ENCODE measurements around the gene CD9.
A peak's percentile ranks its signal among the peaks of the same experiment; 100 is the strongest.
"Not testable (repeated sequence)": the region's sequence is repeated elsewhere in the genome, so short reads cannot be mapped to it uniquely, and the experiment has no call there.

CD9 gene

GRCh38 chr12:6200256-6201212 is at the start of gene CD9:
Gene CD9, plus strand, starts transcription at chr12:6200400. Its CDS starts 100 bp downstream, at chr12:6200500.
- peak in 1 of 2 donors; percentile 31 for DNase-seq (ENCODE audit: low read depth in 2 of 2)

- DNase-seq (ENCODE audit: low read depth in 2 of 2) = no peak
These were observed 45.3 kb upstream of the CD9 start for GRCh38 chr12:6154730-6155459.

- DNase-seq (ENCODE audit: low read depth in 2 of 2) = no peak
These were observed 42.7 kb upstream of the CD9 start for GRCh38 chr12:6157482-6157881.

GRCh38 chr12:6158255-6158654 is 41.9 kb upstream of the CD9 start:
- DNase-seq (ENCODE audit: low read depth in 2 of 2) = no peak

- DNase-seq (ENCODE audit: low read depth in 2 of 2) = no peak
These were observed 41.5 kb upstream of the CD9 start for GRCh38 chr12:6158749-6159148.

GRCh38 chr12:6159166-6160011 is 40.8 kb upstream of the CD9 start:
- not testable (repeated sequence) for DNase-seq (ENCODE audit: low read depth in 2 of 2)

GRCh38 chr12:6160049-6160649 is 40.1 kb upstream of the CD9 start:
- DNase-seq (ENCODE audit: low read depth in 2 of 2) = not testable (repeated sequence)

- DNase-seq (ENCODE audit: low read depth in 2 of 2) = no peak
These were observed 38.9 kb upstream of the CD9 start for GRCh38 chr12:6161124-6161882.

GRCh38 chr12:6163416-6164060 is 36.7 kb upstream of the CD9 start:
- no peak for DNase-seq (ENCODE audit: low read depth in 2 of 2)

- DNase-seq (ENCODE audit: low read depth in 2 of 2) = no peak
These were observed 34.8 kb upstream of the CD9 start for GRCh38 chr12:6165395-6165794.

GRCh38 chr12:6166808-6167207 is 33.4 kb upstream of the CD9 start:
- no peak for DNase-seq (ENCODE audit: low read depth in 2 of 2)

GRCh38 chr12:6167327-6168280 is 32.6 kb upstream of the CD9 start:
- peak; percentile 36 to 52 for DNase-seq (ENCODE audit: low read depth in 2 of 2)

- no peak for DNase-seq (ENCODE audit: low read depth in 2 of 2)
These were observed 28.7 kb upstream of the CD9 start for GRCh38 chr12:6171409-6172015.

- no peak for DNase-seq (ENCODE audit: low read depth in 2 of 2)
These were observed 28.1 kb upstream of the CD9 start for GRCh38 chr12:6172086-6172485.

- DNase-seq (ENCODE audit: low read depth in 2 of 2) = no peak
These were observed 27.3 kb upstream of the CD9 start for GRCh38 chr12:6172862-6173261.

GRCh38 chr12:6177642-6178358 is 22.4 kb upstream of the CD9 start:
- no peak for DNase-seq (ENCODE audit: low read depth in 2 of 2)

- DNase-seq (ENCODE audit: low read depth in 2 of 2) = no peak
These were observed 21.0 kb upstream of the CD9 start for GRCh38 chr12:6178981-6179761.
